ENCODE data around the gene GPR153. TPM values are rescaled to one million over a fixed set of nuclear protein-coding genes. Genes with fewer than 3 reads are reported as not detected.

The GPR153 gene
- total RNA-seq, 2 donors from 2014 or later, result 3.2 to 7.6 TPM

DNA sequence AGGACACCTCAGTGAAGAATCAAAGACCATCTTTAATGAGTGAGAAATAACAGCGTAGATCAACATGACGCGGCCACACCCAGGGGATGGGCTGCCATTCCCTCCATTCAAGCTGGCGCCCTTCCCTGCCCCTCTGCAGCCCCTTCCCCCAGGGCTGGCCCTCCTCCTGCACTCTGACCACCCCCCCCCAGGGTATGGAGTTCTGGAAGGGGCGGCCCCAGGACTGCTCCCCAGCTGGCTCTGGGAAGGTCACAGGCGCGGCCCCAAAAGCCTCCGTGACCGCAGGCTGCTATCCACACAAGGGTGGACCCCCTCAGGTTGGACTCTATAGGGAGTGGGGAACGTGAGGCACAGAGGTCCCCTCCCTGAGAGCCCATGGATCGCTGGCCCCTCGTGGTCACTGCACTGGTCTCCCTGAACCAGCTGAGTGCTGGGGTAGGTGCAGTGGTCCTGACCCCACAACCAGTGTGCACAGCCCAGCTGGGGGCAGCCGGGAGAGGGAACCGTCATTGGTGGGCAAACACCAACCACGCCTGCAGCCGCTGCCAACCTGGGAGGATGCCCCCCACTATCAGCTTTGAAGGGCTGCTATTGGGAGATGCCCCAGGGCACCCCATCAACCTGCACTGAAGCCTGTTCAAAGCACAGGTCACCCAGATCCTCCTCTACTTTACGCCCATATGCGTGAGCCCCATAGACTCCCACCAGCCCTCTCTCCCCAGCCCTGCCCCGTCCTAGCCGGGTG lies 16.1 kb upstream of the GPR153 start:
- Histone ChIP-seq H3K4me1 (replicated peaks) (no peaks in the 10 kb centered on the region), H3K36me3 (no peaks in the 10 kb centered on the region), H3K27ac (no peak overlapping the region), H3K9me3 (no peaks in the 10 kb centered on the region), H3K4me3 (no peak overlapping the region), H3K27me3 (replicated peaks; ENCODE audit: insufficient read depth) (no peaks in the 10 kb centered on the region)
- no peak for DNase-seq (ENCODE audit: low spot score)
- no peak for TF ChIP-seq POLR2A (IDR thresholded peaks at IDR 0.05)
- intact Hi-C loops (cut with DNase I), result no loop called here
- 88% methylated on average over 19 of the region's 20 CpGs for WGBS

DNA sequence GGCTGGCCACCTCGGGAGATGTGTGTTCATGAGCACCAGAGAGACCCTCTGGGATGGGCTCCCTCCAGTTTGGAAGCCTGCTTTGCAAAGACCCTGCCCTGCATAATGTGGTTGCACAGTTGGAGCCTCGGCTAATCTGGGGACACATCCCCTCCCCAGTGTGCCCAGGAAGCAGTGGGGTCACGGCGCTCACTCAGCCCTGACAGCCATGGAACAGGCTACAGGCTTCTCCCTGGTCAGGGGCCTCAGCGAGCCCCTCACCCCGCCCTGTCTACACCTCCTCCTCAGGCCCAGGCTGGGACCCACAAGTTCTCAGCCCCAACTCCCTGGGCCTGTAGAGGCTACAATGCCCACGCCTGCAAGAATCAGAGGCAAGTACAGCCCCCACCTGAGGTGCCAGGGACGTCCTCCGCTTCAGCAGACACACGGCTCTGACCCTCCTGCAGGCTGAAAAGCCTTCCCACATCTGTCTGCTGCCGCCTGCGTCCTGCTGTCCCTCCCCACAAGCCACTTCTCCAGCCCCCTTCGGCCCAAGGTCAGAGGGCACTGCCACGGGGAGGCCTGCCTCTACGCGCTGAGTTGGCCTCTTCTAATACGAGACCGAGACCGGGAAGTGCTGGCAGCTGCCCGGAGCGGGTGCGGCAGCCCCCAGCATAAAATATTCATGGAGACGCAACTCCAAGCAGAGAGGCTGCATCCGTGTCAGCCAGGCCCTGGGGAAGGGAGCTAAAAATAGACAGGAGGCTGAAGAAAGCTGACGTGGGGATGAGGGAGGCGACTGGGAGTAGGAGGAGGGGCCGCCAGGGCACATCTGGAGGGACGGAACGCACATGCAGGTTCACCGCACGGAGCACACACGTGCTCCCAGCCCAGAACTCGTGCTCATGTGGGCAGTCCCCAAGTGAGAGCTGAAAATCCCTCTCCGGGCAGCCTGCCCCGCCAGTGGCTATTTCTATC lies 15.2 kb upstream of the GPR153 start:
- Histone ChIP-seq H3K9me3 (no peaks in the 10 kb centered on the region), H3K27ac (no peak overlapping the region), H3K36me3 (no peaks in the 10 kb centered on the region), H3K4me3 (no peak overlapping the region), H3K4me1 (replicated peaks) (no peaks in the 10 kb centered on the region), H3K27me3 (replicated peaks; ENCODE audit: insufficient read depth) (no peaks in the 10 kb centered on the region)
- TF ChIP-seq POLR2AphosphoS5 (IDR thresholded peaks at IDR 0.05) (no peak), POLR2A (IDR thresholded peaks at IDR 0.05) (no peak)
- TF ChIP-seq, protein P1, sequence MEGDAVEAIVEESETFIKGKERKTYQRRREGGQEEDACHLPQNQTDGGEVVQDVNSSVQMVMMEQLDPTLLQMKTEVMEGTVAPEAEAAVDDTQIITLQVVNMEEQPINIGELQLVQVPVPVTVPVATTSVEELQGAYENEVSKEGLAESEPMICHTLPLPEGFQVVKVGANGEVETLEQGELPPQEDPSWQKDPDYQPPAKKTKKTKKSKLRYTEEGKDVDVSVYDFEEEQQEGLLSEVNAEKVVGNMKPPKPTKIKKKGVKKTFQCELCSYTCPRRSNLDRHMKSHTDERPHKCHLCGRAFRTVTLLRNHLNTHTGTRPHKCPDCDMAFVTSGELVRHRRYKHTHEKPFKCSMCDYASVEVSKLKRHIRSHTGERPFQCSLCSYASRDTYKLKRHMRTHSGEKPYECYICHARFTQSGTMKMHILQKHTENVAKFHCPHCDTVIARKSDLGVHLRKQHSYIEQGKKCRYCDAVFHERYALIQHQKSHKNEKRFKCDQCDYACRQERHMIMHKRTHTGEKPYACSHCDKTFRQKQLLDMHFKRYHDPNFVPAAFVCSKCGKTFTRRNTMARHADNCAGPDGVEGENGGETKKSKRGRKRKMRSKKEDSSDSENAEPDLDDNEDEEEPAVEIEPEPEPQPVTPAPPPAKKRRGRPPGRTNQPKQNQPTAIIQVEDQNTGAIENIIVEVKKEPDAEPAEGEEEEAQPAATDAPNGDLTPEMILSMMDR (IDR thresholded peaks at IDR 0.05), result no peak
- 64% methylated on average over 35 of the region's 35 CpGs for WGBS
- DNase-seq (ENCODE audit: low spot score), result no peak
- intact Hi-C loops (cut with DNase I), result no loop called here

DNA sequence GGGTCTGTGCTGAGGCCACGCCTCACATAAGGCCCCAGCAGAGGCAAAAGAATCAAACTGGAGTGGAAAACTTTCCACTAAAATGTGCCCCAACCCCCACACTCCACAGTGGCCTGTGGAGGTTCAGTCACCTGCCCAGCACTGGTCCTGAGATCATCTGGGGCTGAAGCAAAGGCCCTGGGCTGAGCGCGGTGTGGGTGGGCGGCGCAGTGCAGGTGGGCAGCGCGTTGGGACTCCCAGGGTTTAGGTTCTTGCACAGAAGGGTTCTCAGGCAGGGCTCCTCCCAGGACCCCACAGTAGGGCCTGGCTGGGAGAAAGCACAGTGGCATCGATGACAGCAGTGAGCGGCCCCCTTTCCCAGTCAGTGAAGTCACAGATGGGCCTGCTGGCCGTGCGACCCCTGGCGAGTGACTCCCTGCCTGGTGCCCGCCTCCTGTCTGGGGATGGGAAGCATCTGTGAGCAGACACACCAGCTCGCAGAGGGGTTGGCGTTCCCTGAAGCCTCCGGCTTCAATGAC lies 13.8 kb upstream of the GPR153 start:
- Histone ChIP-seq H3K9me3 (no peaks in the 10 kb centered on the region), H3K27ac (no peak overlapping the region), H3K4me1 (replicated peaks) (no peaks in the 10 kb centered on the region), H3K4me3 (no peak overlapping the region), H3K27me3 (replicated peaks; ENCODE audit: insufficient read depth) (no peaks in the 10 kb centered on the region), H3K36me3 (no peaks in the 10 kb centered on the region)
- WGBS, result 95% methylated on average over 16 of the region's 16 CpGs
- TF ChIP-seq POLR2A (IDR thresholded peaks at IDR 0.05) (no peak), POLR2AphosphoS5 (IDR thresholded peaks at IDR 0.05) (no peak)
- TF ChIP-seq, protein P1 (IDR thresholded peaks at IDR 0.05), result no peak
- intact Hi-C loops (cut with DNase I), result no loop called here
- no peak for DNase-seq (ENCODE audit: low spot score)

DNA sequence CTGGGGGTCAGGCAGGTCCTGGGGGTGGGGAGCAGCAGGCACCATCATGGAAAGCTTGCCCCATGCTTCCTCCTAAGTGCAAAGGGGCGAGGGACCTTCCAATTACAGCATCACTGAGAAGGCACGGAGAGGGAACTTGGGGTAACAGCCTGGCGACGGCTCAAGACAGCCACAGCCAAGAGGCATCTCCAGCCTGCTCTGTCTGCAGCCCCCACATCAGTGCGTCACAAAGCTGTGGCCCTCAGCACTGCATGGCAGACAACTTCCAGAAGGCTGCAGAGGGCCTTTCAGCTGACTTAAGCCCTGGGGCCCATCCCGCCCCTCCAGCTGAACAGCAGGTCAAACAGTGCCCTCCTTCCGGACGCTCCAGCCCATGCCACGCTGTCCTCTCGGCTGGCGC lies 13.2 kb upstream of the GPR153 start:
- intact Hi-C loops (cut with DNase I), result no loop called here
- no peak for DNase-seq (ENCODE audit: low spot score)
- H3K36me3 ChIP-seq, result no peaks in the 10 kb centered on the region
- TF ChIP-seq POLR2A (IDR thresholded peaks at IDR 0.05) (no peak), POLR2AphosphoS5 (IDR thresholded peaks at IDR 0.05) (no peak)
- TF ChIP-seq, protein P1 (IDR thresholded peaks at IDR 0.05), result no peak
- H3K9me3 ChIP-seq, result no peaks in the 10 kb centered on the region
- H3K4me3 ChIP-seq, result no peak overlapping the region
- no peak overlapping the region for H3K27ac ChIP-seq
- H3K4me1 ChIP-seq (replicated peaks), result no peaks in the 10 kb centered on the region
- H3K27me3 ChIP-seq (replicated peaks; ENCODE audit: insufficient read depth), result no peaks in the 10 kb centered on the region
- WGBS, result 97% methylated on average over 11 of the region's 11 CpGs

DNA sequence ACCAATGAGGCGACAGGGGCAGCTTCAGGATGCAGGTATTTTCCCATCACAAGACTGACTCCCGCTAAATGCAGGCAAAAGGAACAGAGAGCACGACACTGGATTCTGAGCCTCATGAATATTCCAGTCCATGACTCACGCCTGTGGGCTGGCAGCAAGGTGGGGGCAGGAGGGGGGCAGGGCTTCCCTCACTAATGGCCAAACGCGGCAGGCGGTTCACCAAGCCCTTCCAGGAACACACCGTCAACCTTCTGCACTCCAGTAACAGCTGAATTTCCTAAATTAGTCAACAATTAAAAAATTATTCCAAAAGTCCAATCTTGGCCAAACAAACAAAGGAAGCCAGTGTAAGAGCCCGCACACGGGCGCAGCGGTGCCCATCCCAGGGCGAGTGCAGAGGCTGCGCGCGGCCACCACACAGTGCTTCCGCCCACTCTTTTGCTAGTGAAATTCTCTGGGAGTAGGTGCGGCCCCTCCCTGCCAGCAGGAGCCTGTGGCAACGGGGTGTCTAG lies 12.5 kb upstream of the GPR153 start:
- WGBS, result 87% methylated on average over 19 of the region's 19 CpGs
- no peak for DNase-seq (ENCODE audit: low spot score)
- no peaks in the 10 kb centered on the region for H3K27me3 ChIP-seq (replicated peaks; ENCODE audit: insufficient read depth)
- intact Hi-C loops (cut with DNase I), result no loop called here
- no peak overlapping the region for H3K4me3 ChIP-seq
- no peaks in the 10 kb centered on the region for H3K36me3 ChIP-seq
- H3K27ac ChIP-seq, result no peak overlapping the region
- no peaks in the 10 kb centered on the region for H3K4me1 ChIP-seq (replicated peaks)
- H3K9me3 ChIP-seq, result no peaks in the 10 kb centered on the region
- TF ChIP-seq POLR2A (IDR thresholded peaks at IDR 0.05) (no peak), POLR2AphosphoS5 (IDR thresholded peaks at IDR 0.05) (no peak)
- TF ChIP-seq, protein P1 (IDR thresholded peaks at IDR 0.05), result no peak
